HCT116 (cell line): ENCODE measurements around the gene C17orf67. TPM values are rescaled to one million over a fixed set of nuclear protein-coding genes. Genes with fewer than 3 reads are reported as not detected.

Experiments used
- ATAC-seq: fragments of 200-7000 bp; cut with Tn5 transposase; 2 replicates; pipeline ENCODE4 v1.9.1; 2020; ENCODE audit warnings: mild to moderate bottlenecking, moderate library complexity
- BruUV-seq: library from RNA; stranded (reverse); fragments of 400-500 nt; replicated peaks from 2 replicates; lab custom pipeline; 2021; lab: Mats Ljungman, UMichigan
- CTCF ChIA-PET: fragments of 300-600 bp; sonication (Branson Sonifier 250); formaldehyde crosslinking; loops from one replicate; lab custom pipeline; 2021; ENCODE audit warnings: antibody characterized with exemption; lab: Charles Lee
- POLR2A ChIA-PET: fragments of 300-600, 350-600 bp; sonication (Branson Sonifier 250); formaldehyde crosslinking; loops from one replicate; lab custom pipeline; 2021; ENCODE audit warnings: antibody characterized with exemption; lab: Charles Lee
- RAD21 ChIA-PET, 2 experiments: fragments of 300-600 bp; sonication (Branson Sonifier 250); formaldehyde crosslinking; loops; one replicate each; lab custom pipeline; 2023; ENCODE audit warnings: low total read pairs in 2 of 2; ENCODE audit not compliant: uncharacterized antibody in 2 of 2, unreplicated experiment in 2 of 2, low non-redundant PET in 1 of 2; lab: Charles Lee
- DNase-seq: peaks from one replicate; pipeline ENCODE4 v3.0.0-alpha.2; 2010; ENCODE audit warnings: low read depth, low spot score
- H2AFZ ChIP-seq: fragments of 200-600 bp; shearing (Covaris generic), sonication (generic); 2 replicates; pipeline ENCODE4 v1.6.1; 2017; ENCODE audit warnings: low read depth, mixed run types, mixed read lengths, antibody characterized with exemption, low read length; ENCODE audit not compliant: poor library complexity, severe bottlenecking
- H3K27ac ChIP-seq: 2 replicates; pipeline ENCODE4 v1.5.1; 2012; ENCODE audit warnings: low read depth, low read length
- H3K27me3 ChIP-seq: fragments of 200-600 bp; sonication (generic); 2 replicates; pipeline ENCODE4 v1.6.1; 2016; ENCODE audit warnings: mixed run types, low read length, mixed read lengths; ENCODE audit not compliant: insufficient read depth
- H3K36me3 ChIP-seq, 2 experiments: fragments of 200-500 bp in 1 of 2; fragments of 200-600 bp in 1 of 2; sonication (Bioruptor generic) in 1 of 2; sonication (generic) in 1 of 2; 2 replicates each; pipeline versions ENCODE4 v1.5.1 to v1.6.1; 2014 to 2016; ENCODE audit warnings: low read length in 2 of 2, inconsistent platforms in 1 of 2, mixed read lengths in 1 of 2, mixed run types in 1 of 2; ENCODE audit not compliant: insufficient read depth in 2 of 2, control insufficient read depth in 1 of 2
- H3K4me1 ChIP-seq, 2 experiments: fragments of 200-600 bp in 1 of 2; sonication (generic) in 1 of 2; 2 replicates each; pipeline versions ENCODE4 v1.5.1 to v1.6.1; 2012 to 2017; ENCODE audit warnings: low read length in 2 of 2, inconsistent platforms in 1 of 2, mild to moderate bottlenecking in 1 of 2, mixed read lengths in 1 of 2, mixed run types in 1 of 2, moderate library complexity in 1 of 2; ENCODE audit not compliant: insufficient read depth in 2 of 2, control insufficient read depth in 1 of 2
- H3K4me2 ChIP-seq: fragments of 200-600 bp; sonication (generic); 2 replicates; pipeline ENCODE4 v1.6.1; 2017; ENCODE audit warnings: mixed run types, low read length, mixed read lengths
- H3K4me3 ChIP-seq, 2 experiments: fragments of 200-600 bp in 1 of 2; sonication (generic) in 1 of 2; replicated peaks in 1 of 2; 2 replicates each; pipeline ENCODE4 v1.5.1; 2011 to 2016; ENCODE audit warnings: low read length in 2 of 2, control low read depth in 1 of 2, low read depth in 1 of 2, mild to moderate bottlenecking in 1 of 2, mixed read lengths in 1 of 2, mixed run types in 1 of 2
- H3K79me2 ChIP-seq: fragments of 200-600 bp; sonication (generic); 2 replicates; pipeline ENCODE4 v1.6.1; 2017; ENCODE audit warnings: mild to moderate bottlenecking, mixed run types, low read length, moderate library complexity, mixed read lengths; ENCODE audit not compliant: insufficient read depth
- H3K9ac ChIP-seq: fragments of 200-600 bp; sonication (generic); 2 replicates; pipeline ENCODE4 v1.6.1; 2016; ENCODE audit warnings: low read length, mixed read lengths
- H3K9me2 ChIP-seq: fragments of 200-600 bp; sonication (generic), shearing (Covaris generic); 2 replicates; pipeline ENCODE4 v1.6.1; 2017; ENCODE audit warnings: mixed run types, mild to moderate bottlenecking, moderate library complexity; ENCODE audit not compliant: insufficient read depth
- H3K9me3 ChIP-seq, 2 experiments: fragments of 200-500 bp in 1 of 2; fragments of 200-600 bp in 1 of 2; sonication (Bioruptor generic) in 1 of 2; sonication (generic) in 1 of 2; 2 replicates each; pipeline ENCODE4 v1.6.1; 2014 to 2017; ENCODE audit warnings: low read length in 2 of 2, mixed read lengths in 2 of 2, inconsistent platforms in 1 of 2, low read depth in 1 of 2, mild to moderate bottlenecking in 1 of 2, mixed run types in 1 of 2, moderate library complexity in 1 of 2; ENCODE audit not compliant: control insufficient read depth in 1 of 2, insufficient read depth in 1 of 2
- H4K20me1 ChIP-seq: fragments of 200-600 bp; sonication (generic), shearing (Covaris generic); 2 replicates; pipeline ENCODE4 v1.6.1; 2017; ENCODE audit warnings: mixed run types, mild to moderate bottlenecking, moderate library complexity; ENCODE audit not compliant: insufficient read depth
- CBX3 ChIP-seq: IDR thresholded peaks from 2 replicates; pipeline ENCODE4 v1.6.1; 2012; ENCODE audit warnings: low read depth
- CEBPB ChIP-seq: IDR thresholded peaks from 2 replicates; pipeline ENCODE4 v1.6.1; 2012; ENCODE audit warnings: low read depth
- EZH2 ChIP-seq: fragments of 200-600 bp; sonication (generic); IDR thresholded peaks from 2 replicates; pipeline ENCODE4 v1.6.1; 2017; ENCODE audit warnings: antibody characterized with exemption, mixed run types
- FOSL1 ChIP-seq: IDR thresholded peaks from 2 replicates; pipeline ENCODE4 v1.6.1; 2012; ENCODE audit warnings: low read depth
- REST ChIP-seq: IDR thresholded peaks from 2 replicates; pipeline ENCODE4 v1.6.1; 2012; ENCODE audit warnings: low read depth
- TCF7L2 ChIP-seq: IDR thresholded peaks from 2 replicates; pipeline ENCODE4 v1.7.0; 2011; ENCODE audit warnings: borderline replicate concordance, inconsistent platforms; ENCODE audit not compliant: insufficient read depth, insufficient read length; ENCODE audit errors: extremely low read depth
- intact Hi-C: fragments of 100-400 bp; cut with micrococcal nuclease; formaldehyde crosslinking; loops from 2 replicates; pipeline ENCODE4 v1.10.0; 2022
- total RNA-seq: library from RNA; stranded (reverse); gene quantifications from one replicate; pipeline ENCODE4 v1.2.1, GENCODE V29; 2021; ENCODE audit not compliant: unreplicated experiment

Gene C17orf67
- total RNA-seq, 1 experiment from 2014 or later, result 0.84 TPM

- Histone ChIP-seq H2AFZ (no peak overlapping the region), H3K9me2 (no peaks in the 10 kb centered on the region), H3K36me3 (no peaks in the 10 kb centered on the region), H3K27ac (no peak overlapping the region)
- CTCF ChIA-PET, result no interaction called here
- POLR2A ChIA-PET, result no interaction called here
- no peak for TF ChIP-seq CBX3
- TF ChIP-seq, all 23 proteins: peak for 0
- no peak overlapping the region for H3K4me2 ChIP-seq
- H3K79me2 ChIP-seq, result no peaks in the 10 kb centered on the region
- H3K9ac ChIP-seq, result no peak overlapping the region
- no peak for ATAC-seq
- intact Hi-C loops, result loop anchor here (10.0 kb wide), 1 partner anchor 253 kb away; the partner anchor contains the start of gene AKAP1
- H4K20me1 ChIP-seq, result no peaks in the 10 kb centered on the region
- no peaks in the 10 kb centered on the region for H3K27me3 ChIP-seq
- DNase-seq, result no peak
- RAD21 ChIA-PET, result no interaction called here
- H3K9me3 ChIP-seq, result no peaks in the 10 kb centered on the region
- no TSS peak for BruUV-seq
- H3K4me1 ChIP-seq, result peaks cover 9 to 21% of the 10 kb centered on the region in 2 experiments
- H3K4me3 ChIP-seq, result no peak overlapping the region
Observed at GRCh38 chr17:56831369-56832095, 2.2 kb downstream of the C17orf67 start.

GRCh38 chr17:56830726-56831368 is 2.9 kb downstream of the C17orf67 start:
- ATAC-seq (no peak), DNase-seq (no peak)
- BruUV-seq, result no TSS peak
- Histone ChIP-seq H3K4me2 (no peak overlapping the region), H3K4me3 (no peak overlapping the region), H3K27me3 (no peaks in the 10 kb centered on the region), H3K27ac (no peak overlapping the region), H3K4me1 (peaks cover 9 to 21% of the 10 kb centered on the region in 2 experiments), H3K9me3 (no peaks in the 10 kb centered on the region), H2AFZ (no peak overlapping the region), H3K9ac (no peak overlapping the region), H4K20me1 (no peaks in the 10 kb centered on the region), H3K9me2 (no peaks in the 10 kb centered on the region), H3K79me2 (no peaks in the 10 kb centered on the region), H3K36me3 (no peaks in the 10 kb centered on the region)
- intact Hi-C loops, result loop anchor here (10.0 kb wide), 1 partner anchor 254 kb away; the partner anchor contains the start of gene AKAP1
- RAD21 ChIA-PET, result no interaction called here
- TF ChIP-seq CEBPB (no peak), TCF7L2 (no peak), FOSL1 (no peak), REST (no peak), EZH2 (no peak)
- CTCF ChIA-PET, result no interaction called here
- POLR2A ChIA-PET, result no interaction called here
